T-helper 1 cell (primary cell): ENCODE results near the gene TRIM26.
"Not testable (repeated sequence)": the region's sequence is repeated elsewhere in the genome, so short reads cannot be mapped to it uniquely, and the experiment has no call there.

ENCODE experiments used
- DNase-seq, 5 donors: peaks; one replicate each; pipeline ENCODE4 v3.0.0-alpha.2; 2012 to 2020

The TRIM26 gene

DNA sequence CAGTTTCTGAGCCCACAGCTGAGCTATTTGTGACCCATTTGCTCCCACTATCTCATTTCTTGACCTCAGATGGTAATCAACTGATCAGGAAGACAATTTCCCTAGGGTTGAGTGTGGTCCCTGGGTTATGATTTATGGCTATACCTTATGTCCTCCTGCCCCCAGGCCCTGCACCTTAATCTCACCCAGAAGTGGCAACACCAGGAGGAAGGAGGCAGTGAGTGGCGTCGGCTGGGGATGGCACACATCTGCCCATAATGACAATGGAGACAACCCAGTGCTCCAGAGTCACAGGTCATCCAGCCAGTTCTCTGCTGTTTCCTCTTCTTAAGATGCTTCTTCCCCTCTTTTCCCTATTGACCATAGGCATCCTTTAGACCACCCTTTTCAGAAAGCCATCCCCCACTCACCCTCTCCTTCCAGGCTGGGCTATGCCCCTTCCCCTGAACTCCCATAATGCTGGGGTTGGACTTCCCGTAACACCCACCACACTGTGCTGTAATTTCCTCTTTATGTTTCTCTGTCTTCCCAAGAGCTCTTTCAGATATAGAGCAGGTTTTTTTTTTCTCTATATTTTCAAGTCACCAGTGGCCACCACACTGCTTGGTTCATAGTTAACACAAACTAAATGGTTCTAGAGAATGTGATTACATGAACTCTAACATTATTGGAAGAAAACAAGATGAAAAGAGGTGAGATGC lies 60.1 kb downstream of the TRIM26 start:
- no peak for DNase-seq

- DNase-seq: no peak
Measured at GRCh38 chr6:30152016-30152673, 61.1 kb downstream of the TRIM26 start.

DNA sequence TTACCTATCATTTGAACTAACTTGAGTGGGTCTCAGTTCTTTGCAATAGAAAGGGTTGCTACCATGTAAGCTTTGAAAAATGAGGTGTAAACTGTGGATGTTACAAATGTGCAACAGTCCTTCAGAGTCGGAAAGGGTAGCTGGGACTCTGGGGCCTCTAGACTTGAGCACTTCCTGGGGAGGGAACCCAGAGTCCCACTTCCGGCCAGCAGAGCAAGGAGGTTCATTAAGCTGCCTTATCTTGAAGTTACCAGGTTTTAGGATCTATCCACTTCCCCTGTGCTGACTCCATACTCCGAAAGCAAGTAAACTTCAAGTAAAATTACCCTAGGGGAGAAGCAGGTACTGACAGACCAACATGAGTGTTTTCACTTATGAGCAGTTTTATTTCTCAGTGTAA lies 61.6 kb downstream of the TRIM26 start:
- no peak for DNase-seq

GRCh38 chr6:30150671-30151395 lies 62.4 kb downstream of the TRIM26 start:
- no peak for DNase-seq

DNA sequence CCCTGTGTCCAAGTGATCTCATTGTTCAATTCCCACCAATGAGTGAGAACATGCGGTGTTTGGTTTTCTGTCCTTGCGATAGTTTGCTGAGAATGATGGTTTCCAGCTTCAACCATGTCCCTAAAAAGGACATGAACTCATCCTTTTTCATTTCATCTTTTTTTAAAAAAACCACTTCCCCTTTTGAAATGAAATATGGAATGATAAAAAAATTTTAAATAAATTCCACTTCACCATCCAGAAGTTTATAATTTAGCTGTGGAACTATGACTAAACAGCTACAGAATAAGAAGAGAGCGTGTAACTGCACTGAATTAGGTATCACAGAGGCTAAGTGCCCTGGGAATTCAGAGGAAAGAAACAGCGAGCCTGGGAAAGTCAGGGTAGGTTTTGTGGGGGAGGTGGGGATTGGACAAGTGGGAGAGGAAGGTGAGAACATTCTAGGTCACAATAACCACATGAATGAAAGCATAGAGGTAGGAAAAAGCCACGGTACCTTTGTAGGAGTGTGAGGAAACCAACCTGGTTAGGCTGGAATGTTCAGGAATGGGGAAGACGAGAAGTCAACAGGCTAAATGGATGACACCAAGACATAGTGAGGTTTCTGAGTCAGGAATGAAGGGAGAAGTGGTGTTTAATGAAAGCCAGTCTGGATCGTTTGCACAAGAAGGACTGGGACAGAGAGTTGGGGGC lies 63.2 kb downstream of the TRIM26 start:
- DNase-seq: no peak

- DNase-seq: no peak
Measured at GRCh38 chr6:30149234-30149633, 64.0 kb downstream of the TRIM26 start.

DNA sequence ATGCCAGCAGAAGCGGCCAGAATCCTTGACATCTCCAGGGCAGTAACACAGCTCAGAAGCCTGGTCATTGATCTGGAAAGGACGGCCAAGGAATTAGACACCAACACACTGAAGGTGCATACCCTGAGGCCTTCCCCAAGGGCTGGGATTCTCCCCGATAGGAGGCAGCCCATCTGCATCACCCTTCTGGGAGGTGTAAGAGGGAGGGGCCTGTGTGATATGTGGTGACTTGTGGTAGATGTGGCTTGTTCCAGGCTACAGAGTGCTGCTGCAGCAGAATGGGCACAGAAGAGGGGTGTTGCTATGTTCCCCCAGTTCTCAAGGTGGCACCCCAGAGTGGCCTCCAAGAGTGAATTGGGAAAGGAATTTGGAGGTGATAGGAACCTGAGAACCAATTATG lies 66.1 kb downstream of the TRIM26 start:
- DNase-seq: no peak

- DNase-seq: no peak
Measured at GRCh38 chr6:30145818-30146217, 67.4 kb downstream of the TRIM26 start.

- DNase-seq: no peak
Measured at GRCh38 chr6:30144811-30145210, 68.4 kb downstream of the TRIM26 start.

DNA sequence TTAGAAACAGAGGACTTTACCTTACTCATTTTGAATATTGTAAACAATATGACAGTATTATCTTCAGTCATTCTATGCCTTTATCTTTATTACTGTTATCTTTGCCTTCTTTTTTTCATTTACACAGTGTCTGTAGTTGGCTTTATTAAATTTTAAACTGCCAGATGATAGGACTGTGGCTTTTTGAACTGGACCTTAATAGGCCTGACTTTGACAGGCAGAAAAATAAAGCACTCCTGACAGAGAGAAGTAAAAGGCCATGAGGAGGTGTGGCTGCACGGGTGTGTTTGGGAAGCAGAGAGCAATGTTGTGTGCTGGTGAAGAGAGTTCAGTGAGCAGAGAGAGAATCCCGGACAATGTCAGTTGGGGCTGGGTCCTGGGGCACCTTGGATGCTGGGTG lies 69.4 kb downstream of the TRIM26 start:
- no peak for DNase-seq

GRCh38 chr6:30142665-30143064 lies 70.5 kb downstream of the TRIM26 start:
- DNase-seq: no peak

DNA sequence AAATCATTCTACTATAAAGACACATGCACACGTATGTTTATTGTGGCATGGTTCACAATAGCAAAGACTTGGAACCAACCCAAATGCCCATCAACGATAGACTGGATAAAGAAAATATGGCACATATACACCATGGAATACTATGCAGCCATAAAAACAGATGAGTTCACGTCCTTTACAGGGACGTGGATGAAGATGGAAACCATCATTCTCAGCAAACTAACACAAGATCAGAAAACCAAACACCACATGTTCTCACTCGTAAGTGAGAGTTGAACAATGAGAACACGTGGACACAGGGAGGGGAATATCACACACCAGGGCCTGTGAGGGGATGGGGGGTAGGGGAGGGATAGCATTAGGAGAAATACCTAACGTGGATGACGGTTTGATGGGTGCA lies 73.0 kb downstream of the TRIM26 start:
- not testable (repeated sequence) for DNase-seq

DNA sequence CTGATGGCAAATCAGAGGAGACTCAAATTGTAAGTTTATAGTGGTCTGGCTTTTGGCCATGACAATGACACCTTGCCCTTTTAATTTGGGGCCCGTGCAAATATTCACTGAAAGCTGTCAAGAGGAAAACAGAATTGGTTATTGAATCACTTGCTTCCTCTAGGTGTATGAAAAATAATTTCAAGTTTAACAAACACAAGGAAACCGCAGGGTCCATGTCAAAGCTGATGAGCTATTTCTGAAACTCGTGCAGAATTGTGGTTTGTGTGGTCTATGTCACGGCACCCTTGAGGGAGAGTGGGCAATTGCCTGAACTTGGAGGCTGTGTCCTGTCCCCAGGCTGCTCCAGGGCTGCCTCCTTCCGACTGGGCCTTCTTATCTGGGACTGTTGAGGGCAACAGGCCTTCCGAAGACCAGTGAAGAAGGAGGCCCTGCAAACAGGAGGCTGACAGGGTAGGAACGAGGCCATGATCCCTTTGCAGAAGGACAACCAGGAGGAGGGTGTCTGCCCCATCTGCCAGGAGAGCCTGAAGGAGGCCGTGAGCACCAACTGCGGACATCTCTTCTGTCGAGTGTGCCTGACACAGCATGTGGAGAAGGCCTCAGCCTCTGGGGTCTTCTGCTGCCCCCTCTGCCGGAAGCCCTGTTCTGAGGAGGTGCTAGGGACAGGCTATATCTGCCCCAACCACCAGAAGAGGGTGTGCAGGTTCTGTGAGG lies 76.5 kb downstream of the TRIM26 start:
- DNase-seq: peak in 1 of 5 donors; percentile 51

DNA sequence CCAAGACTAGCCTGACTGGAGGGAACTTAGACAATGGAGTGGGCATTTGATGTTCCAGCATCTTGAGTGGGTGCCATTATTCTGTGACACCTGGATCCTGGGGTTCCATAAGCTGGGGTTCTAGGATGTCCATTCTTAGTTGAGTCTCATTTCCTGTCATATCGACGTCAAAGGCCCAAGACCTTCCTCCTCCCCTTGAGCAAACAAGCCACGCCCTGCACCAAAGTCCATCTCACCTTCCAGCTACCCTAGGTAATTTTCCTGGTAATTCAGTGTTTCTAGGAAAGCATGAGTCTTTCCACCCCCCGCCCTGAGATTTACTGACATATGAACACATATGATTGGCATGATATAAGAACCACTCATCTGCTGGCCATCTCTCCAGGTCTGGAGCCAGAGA lies 77.4 kb downstream of the TRIM26 start, which contains the start of gene TRIM40:
Gene TRIM40 (plus strand): TSS at position 384 of the 400 bp plus-strand sequence. CDS start 897 bp downstream, outside the sequence.
- DNase-seq: no peak

DNA sequence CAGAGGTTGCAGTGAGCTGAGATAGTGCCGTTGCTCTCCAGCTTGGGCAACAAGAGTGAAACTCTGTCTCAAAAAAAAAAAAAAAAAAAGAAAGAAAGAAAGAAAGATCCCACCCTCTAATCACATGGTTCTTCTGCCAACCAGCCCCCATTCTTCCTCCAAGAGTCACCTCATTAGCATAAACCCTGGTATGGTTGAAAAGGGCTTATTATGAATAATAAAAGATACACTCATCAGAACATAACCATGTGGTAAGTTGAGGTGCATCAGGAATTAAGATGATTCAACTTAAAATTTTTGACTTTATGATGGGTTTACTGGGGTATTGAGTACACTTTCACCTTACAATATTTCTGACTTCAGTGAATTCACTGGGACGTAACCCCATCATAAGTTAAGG lies 78.1 kb downstream of the TRIM26 start:
- no peak for DNase-seq
